GM20000 (cell line): ENCODE results near the gene TEFM.

Experiments used
- DNase-seq: peaks from one replicate; pipeline ENCODE4 v3.0.0; 2012; ENCODE audit warnings: low spot score
- TF ChIP-seq, protein P1 (sequence below): IDR thresholded peaks from 2 replicates; pipeline ENCODE4 v1.5.1; 2012; ENCODE audit warnings: mild to moderate bottlenecking, control low read depth; ENCODE audit errors: extremely low read depth, missing control alignments

TEFM gene

DNA sequence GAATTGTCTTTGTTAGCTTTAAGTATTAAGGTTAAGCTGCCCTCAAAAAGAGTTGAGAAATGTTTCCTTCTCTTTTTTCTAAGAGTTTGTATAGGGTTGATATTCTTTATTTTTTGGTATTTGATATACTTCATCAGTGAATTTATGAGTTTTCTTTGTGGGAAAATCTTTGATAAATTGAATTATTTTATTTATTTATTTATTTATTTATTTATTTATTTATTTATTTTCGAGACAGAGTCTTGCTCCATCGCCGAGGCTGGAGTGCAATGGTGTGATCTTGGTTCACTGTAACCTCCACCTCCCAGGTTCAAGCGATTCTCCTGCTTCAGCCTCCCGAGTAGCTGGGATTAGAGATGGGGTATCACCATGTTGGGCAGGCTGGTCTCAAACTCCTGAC lies 19.9 kb downstream of the TEFM start:
- no peak for DNase-seq
- TF ChIP-seq, protein P1, sequence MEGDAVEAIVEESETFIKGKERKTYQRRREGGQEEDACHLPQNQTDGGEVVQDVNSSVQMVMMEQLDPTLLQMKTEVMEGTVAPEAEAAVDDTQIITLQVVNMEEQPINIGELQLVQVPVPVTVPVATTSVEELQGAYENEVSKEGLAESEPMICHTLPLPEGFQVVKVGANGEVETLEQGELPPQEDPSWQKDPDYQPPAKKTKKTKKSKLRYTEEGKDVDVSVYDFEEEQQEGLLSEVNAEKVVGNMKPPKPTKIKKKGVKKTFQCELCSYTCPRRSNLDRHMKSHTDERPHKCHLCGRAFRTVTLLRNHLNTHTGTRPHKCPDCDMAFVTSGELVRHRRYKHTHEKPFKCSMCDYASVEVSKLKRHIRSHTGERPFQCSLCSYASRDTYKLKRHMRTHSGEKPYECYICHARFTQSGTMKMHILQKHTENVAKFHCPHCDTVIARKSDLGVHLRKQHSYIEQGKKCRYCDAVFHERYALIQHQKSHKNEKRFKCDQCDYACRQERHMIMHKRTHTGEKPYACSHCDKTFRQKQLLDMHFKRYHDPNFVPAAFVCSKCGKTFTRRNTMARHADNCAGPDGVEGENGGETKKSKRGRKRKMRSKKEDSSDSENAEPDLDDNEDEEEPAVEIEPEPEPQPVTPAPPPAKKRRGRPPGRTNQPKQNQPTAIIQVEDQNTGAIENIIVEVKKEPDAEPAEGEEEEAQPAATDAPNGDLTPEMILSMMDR = no peak

DNA sequence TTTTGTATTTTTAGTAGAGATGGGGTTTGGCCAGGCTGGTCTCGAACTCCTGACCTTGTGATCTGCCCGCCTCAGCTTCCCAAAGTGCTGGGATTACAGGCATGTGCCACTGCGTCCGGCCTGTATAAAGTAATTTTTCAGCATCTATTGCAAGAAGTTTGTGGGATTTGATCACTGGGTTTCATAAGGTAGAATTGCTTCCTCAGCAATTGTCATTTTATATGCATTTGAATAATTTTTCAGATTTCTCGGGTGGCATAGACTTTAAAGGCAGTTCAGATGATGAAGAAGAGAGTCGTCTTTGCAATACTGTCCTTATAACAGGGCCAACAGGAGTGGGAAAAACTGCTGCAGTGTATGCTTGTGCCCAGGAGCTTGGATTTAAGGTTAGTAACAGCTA lies 37.0 kb downstream of the TEFM start:
- TF ChIP-seq, protein P1 = no peak
- no peak for DNase-seq

DNA sequence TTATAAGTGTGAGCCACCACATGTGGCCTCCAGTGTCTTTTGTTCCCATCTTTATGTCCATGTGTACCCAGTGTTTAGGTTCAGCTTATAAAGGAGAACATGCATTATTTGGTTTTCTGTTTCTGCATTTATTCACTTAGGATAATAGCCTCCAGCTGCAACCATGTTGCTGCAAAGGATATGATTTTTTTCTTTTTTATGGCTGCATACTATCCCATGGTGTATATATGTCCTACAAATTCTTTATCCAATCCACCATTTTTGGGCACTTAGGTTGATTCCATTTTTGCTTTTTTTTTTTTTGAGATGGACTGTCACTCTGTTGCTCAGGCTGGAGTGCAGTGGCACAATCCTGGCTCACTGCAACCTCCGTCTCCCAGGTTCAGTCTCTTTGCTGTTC lies 41.4 kb downstream of the TEFM start:
- no peak for DNase-seq
- TF ChIP-seq, protein P1 = no peak

DNA sequence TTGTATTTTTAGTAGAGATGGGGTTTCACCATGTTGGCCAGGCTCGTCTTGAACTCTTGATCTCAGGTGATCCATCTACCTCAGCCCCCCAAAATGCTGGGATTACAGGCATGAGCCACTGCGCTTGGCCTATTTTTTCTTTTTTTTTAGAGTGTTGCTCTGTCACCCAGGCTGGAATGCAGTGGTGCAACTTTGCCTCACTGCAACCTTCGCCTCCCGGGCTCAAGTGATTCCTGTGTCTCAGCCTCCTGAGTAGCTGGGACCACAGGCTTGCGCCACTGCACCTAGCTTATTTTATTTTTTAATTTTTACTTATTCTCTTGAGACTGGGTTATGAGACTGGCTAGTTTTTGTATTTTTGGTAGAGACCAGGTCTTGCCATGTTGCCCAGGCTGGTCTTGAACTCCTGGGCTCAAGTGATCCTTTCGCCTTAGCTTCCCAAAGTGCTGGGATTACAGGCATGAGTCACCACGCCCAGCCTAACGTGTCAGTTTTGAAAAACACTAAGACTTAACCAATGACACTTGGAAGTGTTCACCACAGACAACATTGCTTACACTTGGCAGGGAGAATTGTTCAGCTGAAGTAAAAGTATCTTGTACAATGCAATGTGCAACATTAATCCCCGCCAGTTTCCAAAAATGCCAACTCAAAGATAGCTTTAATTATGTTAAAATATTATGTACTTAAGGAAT lies 47.3 kb downstream of the TEFM start:
- DNase-seq = no peak
- TF ChIP-seq, protein P1 = no peak

DNA sequence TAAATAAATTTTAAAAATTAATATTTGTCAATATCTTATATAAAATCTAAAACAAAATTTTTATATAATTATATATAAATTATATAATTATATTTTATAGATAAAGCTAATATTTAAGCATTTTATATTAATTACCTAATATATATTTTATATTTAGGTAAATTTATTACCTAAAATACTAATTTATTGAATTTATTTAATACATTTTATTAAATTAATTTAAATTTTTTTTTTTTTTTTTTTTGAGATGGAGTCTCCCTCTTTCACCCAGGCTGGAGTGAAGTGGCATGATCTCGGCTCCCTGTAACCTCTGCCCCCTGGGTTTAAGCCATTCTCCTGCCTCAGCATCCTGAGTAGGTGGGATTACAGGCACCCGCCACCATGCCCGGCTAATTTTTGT lies 51.9 kb downstream of the TEFM start:
- TF ChIP-seq, protein P1 = no peak
- no peak for DNase-seq
